K562 (cell line): ENCODE results near the gene UBN2. TPM values are rescaled to one million over a fixed set of nuclear protein-coding genes. Genes with fewer than 3 reads are reported as not detected.

ENCODE experiments used
- BCLAF1 ChIP-seq, 2 experiments: fragments of 450-650 bp in 1 of 2; IDR thresholded peaks; 2 replicates each; pipeline ENCODE4 v1.6.1; 2011 to 2017; ENCODE audit warnings: low read depth in 2 of 2, antibody characterized with exemption in 1 of 2, borderline replicate concordance in 1 of 2, low read length in 1 of 2, mild to moderate bottlenecking in 1 of 2, mixed read lengths in 1 of 2; ENCODE audit not compliant: control insufficient read depth in 1 of 2
- BCOR ChIP-seq: fragments of 450-650 bp; IDR thresholded peaks from 2 replicates; pipeline ENCODE4 v1.6.1; 2016
- CBFA2T2 ChIP-seq: fragments of 450-650 bp; conservative IDR thresholded peaks from 2 replicates; pipeline ENCODE4 v1.6.1; 2017; ENCODE audit warnings: mild to moderate bottlenecking
- CREB1 ChIP-seq, 2 experiments: sonication (generic) in 1 of 2; formaldehyde crosslinking in 1 of 2; IDR thresholded peaks; 2 replicates each; pipeline versions ENCODE4 v1.6.1 to v1.8.0; 2012 to 2022; ENCODE audit warnings: inconsistent platforms in 1 of 2, mild to moderate bottlenecking in 1 of 2, missing genetic modification reagents in 1 of 2, moderate library complexity in 1 of 2
- CREM ChIP-seq: IDR thresholded peaks from 2 replicates; pipeline ENCODE4 v1.6.1; 2014; ENCODE audit warnings: antibody characterized with exemption, low read depth
- FOXK2 ChIP-seq, 2 experiments: fragments of 450-650 bp; IDR thresholded peaks in 1 of 2; conservative IDR thresholded peaks in 1 of 2; 2 replicates each; pipeline ENCODE4 v1.6.1; 2016; ENCODE audit warnings: low read depth in 2 of 2, mild to moderate bottlenecking in 1 of 2
- GATA2 ChIP-seq: sonication (generic); formaldehyde crosslinking; IDR thresholded peaks from 2 replicates; pipeline ENCODE4 v1.4.0; 2020; ENCODE audit warnings: mild to moderate bottlenecking, missing genetic modification reagents
- HDAC3 ChIP-seq: fragments of 450-650 bp; IDR thresholded peaks from 2 replicates; pipeline ENCODE4 v1.6.1; 2018; ENCODE audit warnings: borderline replicate concordance, mild to moderate bottlenecking, moderate library complexity; ENCODE audit not compliant: partially characterized antibody
- HMBOX1 ChIP-seq: sonication (generic); IDR thresholded peaks from 2 replicates; pipeline ENCODE4 v1.6.1; 2016
- MTA3 ChIP-seq: fragments of 450-650 bp; formaldehyde crosslinking; IDR thresholded peaks from 2 replicates; pipeline ENCODE4 v1.6.1; 2017; ENCODE audit warnings: mild to moderate bottlenecking, borderline replicate concordance
- MYNN ChIP-seq, 2 experiments: sonication (generic); formaldehyde crosslinking in 1 of 2; IDR thresholded peaks; 2 replicates each; pipeline versions ENCODE4 v1.5.0 to v1.6.1; 2016 to 2020; ENCODE audit warnings: antibody characterized with exemption in 1 of 2, missing genetic modification reagents in 1 of 2
- NFIC ChIP-seq: fragments of 450-650 bp; IDR thresholded peaks from 2 replicates; pipeline ENCODE4 v1.6.1; 2017; ENCODE audit warnings: mild to moderate bottlenecking, inconsistent platforms
- NR2F6 ChIP-seq: fragments of 450-650 bp; formaldehyde crosslinking; IDR thresholded peaks from 2 replicates; pipeline ENCODE4 v1.4.0; 2020; ENCODE audit warnings: mild to moderate bottlenecking
- PHF21A ChIP-seq: fragments of 450-650 bp; IDR thresholded peaks from 2 replicates; pipeline ENCODE4 v1.6.1; 2017; ENCODE audit warnings: low read depth, borderline replicate concordance
- PKNOX1 ChIP-seq: fragments of 450-650 bp; IDR thresholded peaks from 2 replicates; pipeline ENCODE4 v1.6.1; 2016
- POLR2AphosphoS5 ChIP-seq: IDR thresholded peaks from 2 replicates; pipeline ENCODE4 v1.6.1; 2011; ENCODE audit warnings: mild to moderate bottlenecking, low read depth, low read length, moderate library complexity; ENCODE audit not compliant: control insufficient read depth, insufficient read depth
- SMAD4 ChIP-seq: fragments of 250-450 bp; sonication (Bioruptor Pico); conservative IDR thresholded peaks from 2 replicates; pipeline ENCODE4 v1.8.0; 2021; ENCODE audit warnings: inconsistent platforms, mild to moderate bottlenecking, moderate library complexity
- SMARCA4 ChIP-seq: fragments of 450-650 bp; IDR thresholded peaks from 2 replicates; pipeline ENCODE4 v1.6.1; 2016
- TBL1XR1 ChIP-seq, 2 experiments: IDR thresholded peaks; 2 replicates each; pipeline ENCODE4 v1.6.1; 2012; ENCODE audit warnings: improper control_type of control experiment in 2 of 2, low read length in 2 of 2, mild to moderate bottlenecking in 1 of 2
- TSC22D4 ChIP-seq: fragments of 450-650 bp; IDR thresholded peaks from 2 replicates; pipeline ENCODE4 v1.6.1; 2016; ENCODE audit warnings: missing genetic modification characterization, missing biosample characterization, control low read depth
- XRCC4 ChIP-seq: IDR thresholded peaks from one replicate; pipeline ENCODE4 v1.6.1; 2011; ENCODE audit not compliant: insufficient read depth, insufficient read length; ENCODE audit errors: extremely low read depth
- ZBTB7A ChIP-seq: IDR thresholded peaks from 2 replicates; pipeline ENCODE4 v1.6.1; 2011; ENCODE audit warnings: low read depth, mild to moderate bottlenecking, low read length, moderate library complexity, borderline replicate concordance; ENCODE audit not compliant: control insufficient read depth
- ZNF146 ChIP-seq: IDR thresholded peaks from one replicate; pipeline ENCODE4 v1.6.1; 2018; ENCODE audit warnings: missing compliant biosample characterization; ENCODE audit not compliant: unreplicated experiment
- ZNF41 ChIP-seq: fragments of 250-450 bp; sonication (Bioruptor Pico); conservative IDR thresholded peaks from 2 replicates; pipeline ENCODE4 v1.4.0; 2020; ENCODE audit warnings: mild to moderate bottlenecking
- ZNF431 ChIP-seq: sonication (generic); formaldehyde crosslinking; IDR thresholded peaks from 2 replicates; pipeline ENCODE4 v1.8.0; 2022; ENCODE audit warnings: mild to moderate bottlenecking, missing genetic modification reagents
- polyA plus RNA-seq, 8 experiments: library from polyadenylated mRNA; depleted of rRNA in 4 of 8; stranded (reverse) in 5 of 8; unstranded in 3 of 8; fragments of >200 nt; fragmentation: Nextera tagmentation in 2 of 8; fragmentation: Illumina TruSeq in 1 of 8; extraction: Ambion mirVana in 2 of 8; extraction: Trizol in 1 of 8; gene quantifications; 2 replicates each; pipeline versions ENCODE4 v1.2.1 to v1.2.3, GENCODE V29; 2011 to 2014; ENCODE audit warnings: inconsistent platforms in 1 of 8, missing spikeins in 1 of 8
- total RNA-seq, 7 experiments: library from RNA; depleted of rRNA in 6 of 7; stranded (reverse); fragments of >200 nt in 6 of 7; fragmentation: Illumina TruSeq in 2 of 7; extraction: Trizol in 2 of 7; gene quantifications; 2 replicates each; pipeline versions ENCODE4 v1.2.1 to v1.2.3, GENCODE V29; 2011 to 2021; ENCODE audit warnings: low replicate concordance in 1 of 7

Gene UBN2
- total and polyA plus RNA-seq, 9 of the 15 experiments (the other 6 are each of a cell fraction or from before 2014, with no cell fraction given) = 1.2 to 19.5 (median 9.9) TPM

- no peak for TF ChIP-seq ZNF41
- TF ChIP-seq CBFA2T2 = peak; percentile 62
- peak; percentile 25 to 62; a peak in 1 of 4 replicates for TF ChIP-seq TBL1XR1 (IDR thresholded peaks at IDR 0.05; ENCODE audit: low read length in 2 of 2)
- TF ChIP-seq PHF21A = no peak
- peak; percentile 49; the same call in 1 of the 2 replicates for TF ChIP-seq ZBTB7A
- TF ChIP-seq PKNOX1 = peak; percentile 52
- TF ChIP-seq BCOR = peak; percentile 67
- TF ChIP-seq HMBOX1 = peak; percentile 33; the same call in 1 of the 2 replicates
- TF ChIP-seq HDAC3 = no peak
- TF ChIP-seq CREM = peak; percentile 57
- TF ChIP-seq NFIC = peak; percentile 32; the same call in 1 of the 2 replicates
- TF ChIP-seq CREB1 (IDR thresholded peaks at IDR 0.05) = peak; percentile 49; the same call in 1 of the 2 replicates
- no peak for TF ChIP-seq CREB1 (CRISPR knock-in tag; IDR thresholded peaks at IDR 0.05)
- TF ChIP-seq TSC22D4 = no peak
- TF ChIP-seq MTA3 = 0 out of 2 replicates have a peak, but pooled peaks have one; percentile 17
- TF ChIP-seq XRCC4 = no peak
- TF ChIP-seq ZNF431 (CRISPR knock-in tag) = no peak
- peak; percentile 68; the same call in 1 of the 2 replicates for TF ChIP-seq SMAD4 (CRISPR knock-in tag)
- TF ChIP-seq MYNN (IDR thresholded peaks at IDR 0.05) = peak; percentile 62
- no peak for TF ChIP-seq MYNN (CRISPR knock-in tag; IDR thresholded peaks at IDR 0.05)
- TF ChIP-seq GATA2 (CRISPR knock-in tag) = peak; percentile 40; the same call in 1 of the 2 replicates
- TF ChIP-seq SMARCA4 = no peak; the same call in 1 of the 2 replicates
- TF ChIP-seq NR2F6 (CRISPR knock-in tag) = no peak
- 0 out of 4 replicates have a peak, but pooled peaks have one; percentile 20 to 29 for TF ChIP-seq FOXK2 (conservative IDR thresholded peaks at IDR 0.05 in 1 of 2, IDR thresholded peaks at IDR 0.05 in 1 of 2; ENCODE audit: low read depth in 2 of 2)
- TF ChIP-seq BCLAF1 (IDR thresholded peaks at IDR 0.05; ENCODE audit: borderline replicate concordance in 1 of 2, control insufficient read depth in 1 of 2, low read depth in 2 of 2, low read length in 1 of 2) = 0 out of 4 replicates have a peak, but pooled peaks of 1 of the 2 experiments have one; percentile 58
- peak; percentile 69; the same call in 1 of the 2 replicates for TF ChIP-seq POLR2AphosphoS5
- peak; percentile 100 for TF ChIP-seq ZNF146 (CRISPR knock-in tag)
Measured at GRCh38 chr7:139183878-139184338, 47.1 kb upstream of the UBN2 start (continued).
